AG04450 (cell line): ENCODE measurements around the gene KRTAP1-5. TPM values are rescaled to one million over a fixed set of nuclear protein-coding genes. Genes with fewer than 3 reads are reported as not detected.

ENCODE experiments used
- CTCF ChIA-PET: fragments of 300-600, 350-600 bp; formaldehyde crosslinking; extraction: SDS; loops from one replicate; lab custom pipeline; 2022; ENCODE audit warnings: antibody characterized with exemption, inconsistent platforms; lab: Charles Lee
- POLR2A ChIA-PET: fragments of 350-600 bp; formaldehyde crosslinking; extraction: SDS; loops from one replicate; lab custom pipeline; 2021; ENCODE audit warnings: antibody characterized with exemption, inconsistent platforms; lab: Yijun Ruan, JAX
- DNase-seq: peaks from one replicate; pipeline ENCODE4 v3.0.0-alpha.2; 2011; ENCODE audit warnings: low read depth, low spot score
- H3K27ac ChIP-seq: one replicate; pipeline ENCODE4 v1.5.1; 2012; ENCODE audit warnings: low read depth, low read length, control low read depth
- H3K27me3 ChIP-seq: one replicate; pipeline ENCODE4 v1.6.0; 2012; ENCODE audit warnings: low read length; ENCODE audit not compliant: control insufficient read depth, insufficient read depth
- H3K4me3 ChIP-seq: 2 replicates; pipeline ENCODE4 v1.5.1; 2011; ENCODE audit warnings: mild to moderate bottlenecking, low read depth, low read length, control low read depth
- H3K9me3 ChIP-seq: 2 replicates; pipeline ENCODE4 v1.5.1; 2012; ENCODE audit warnings: low read length; ENCODE audit not compliant: control insufficient read depth, insufficient read depth
- polyA plus RNA-seq: library from polyadenylated mRNA; depleted of rRNA; stranded (reverse); fragments of >200 nt; gene quantifications from 2 replicates; pipeline ENCODE4 v1.2.3, GENCODE V29; 2011
- TF ChIP-seq, protein P1 (sequence below): IDR thresholded peaks from 2 replicates; pipeline ENCODE4 v1.5.1; 2011; ENCODE audit warnings: low read depth, low read length, control low read depth, inconsistent platforms

KRTAP1-5 gene
- polyA plus RNA-seq, 1 experiment, result 16.9 TPM

DNA sequence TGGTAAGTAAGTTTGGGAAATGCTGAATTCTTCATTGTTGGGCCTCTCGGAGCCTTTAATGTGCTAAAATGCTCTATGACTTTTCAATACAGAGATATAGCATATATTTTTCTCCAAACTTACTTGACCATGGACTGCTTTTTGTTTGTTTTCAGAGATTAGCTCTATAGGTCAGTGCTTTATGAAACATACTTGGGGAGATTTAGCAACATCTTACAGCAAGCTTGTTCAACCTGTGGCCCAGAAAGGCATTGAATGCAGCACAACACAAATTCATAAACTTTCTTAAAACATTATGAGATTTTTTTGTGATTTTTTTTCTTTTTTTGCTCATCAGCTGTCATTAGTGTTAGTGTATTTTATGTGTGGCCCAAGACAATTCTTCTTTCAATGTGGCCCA, 17.1 kb downstream of the KRTAP1-5 start:
- POLR2A ChIA-PET, result interaction anchor here (0.8 kb wide), 1 partner anchor 97 kb away, joined by 3 read pairs; no protein-coding TSS in a partner anchor
- Histone ChIP-seq H3K4me3 (no peak overlapping the region), H3K9me3 (no peaks in the 10 kb centered on the region), H3K27ac (no peak overlapping the region), H3K27me3 (no peaks in the 10 kb centered on the region)
- DNase-seq, result no peak
- TF ChIP-seq, protein P1, sequence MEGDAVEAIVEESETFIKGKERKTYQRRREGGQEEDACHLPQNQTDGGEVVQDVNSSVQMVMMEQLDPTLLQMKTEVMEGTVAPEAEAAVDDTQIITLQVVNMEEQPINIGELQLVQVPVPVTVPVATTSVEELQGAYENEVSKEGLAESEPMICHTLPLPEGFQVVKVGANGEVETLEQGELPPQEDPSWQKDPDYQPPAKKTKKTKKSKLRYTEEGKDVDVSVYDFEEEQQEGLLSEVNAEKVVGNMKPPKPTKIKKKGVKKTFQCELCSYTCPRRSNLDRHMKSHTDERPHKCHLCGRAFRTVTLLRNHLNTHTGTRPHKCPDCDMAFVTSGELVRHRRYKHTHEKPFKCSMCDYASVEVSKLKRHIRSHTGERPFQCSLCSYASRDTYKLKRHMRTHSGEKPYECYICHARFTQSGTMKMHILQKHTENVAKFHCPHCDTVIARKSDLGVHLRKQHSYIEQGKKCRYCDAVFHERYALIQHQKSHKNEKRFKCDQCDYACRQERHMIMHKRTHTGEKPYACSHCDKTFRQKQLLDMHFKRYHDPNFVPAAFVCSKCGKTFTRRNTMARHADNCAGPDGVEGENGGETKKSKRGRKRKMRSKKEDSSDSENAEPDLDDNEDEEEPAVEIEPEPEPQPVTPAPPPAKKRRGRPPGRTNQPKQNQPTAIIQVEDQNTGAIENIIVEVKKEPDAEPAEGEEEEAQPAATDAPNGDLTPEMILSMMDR, result no peak
- CTCF ChIA-PET, result no interaction called here

DNA sequence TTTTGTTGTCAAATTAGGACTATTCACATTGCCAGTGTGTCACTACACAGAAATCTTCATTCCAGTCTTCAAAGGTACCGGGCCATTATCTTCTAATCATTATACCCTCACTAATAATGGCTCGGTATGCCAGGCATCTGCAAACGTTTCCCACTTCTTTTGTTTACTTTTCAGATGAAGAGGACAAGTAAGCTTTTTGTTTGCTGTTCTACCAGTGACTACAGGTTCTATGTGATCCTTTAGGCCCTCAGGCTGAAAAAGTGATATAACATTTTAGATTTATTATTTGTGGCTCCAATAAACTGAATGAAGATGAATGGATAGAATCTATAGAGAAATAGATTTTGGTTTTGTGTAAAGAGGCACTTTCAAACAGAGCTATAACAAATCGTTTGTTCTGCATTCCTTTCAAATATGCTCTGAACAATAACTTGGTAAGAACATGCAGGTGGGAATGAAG, 17.7 kb downstream of the KRTAP1-5 start:
- no peak overlapping the region for H3K4me3 ChIP-seq
- H3K9me3 ChIP-seq, result no peaks in the 10 kb centered on the region
- ChIA-PET POLR2A (interaction anchor here (0.8 kb wide), 1 partner anchor 96 kb away, joined by 3 read pairs; no protein-coding TSS in a partner anchor), CTCF (no interaction called here)
- H3K27ac ChIP-seq, result no peak overlapping the region
- TF ChIP-seq, protein P1, result no peak
- H3K27me3 ChIP-seq, result no peaks in the 10 kb centered on the region
- no peak for DNase-seq

DNA sequence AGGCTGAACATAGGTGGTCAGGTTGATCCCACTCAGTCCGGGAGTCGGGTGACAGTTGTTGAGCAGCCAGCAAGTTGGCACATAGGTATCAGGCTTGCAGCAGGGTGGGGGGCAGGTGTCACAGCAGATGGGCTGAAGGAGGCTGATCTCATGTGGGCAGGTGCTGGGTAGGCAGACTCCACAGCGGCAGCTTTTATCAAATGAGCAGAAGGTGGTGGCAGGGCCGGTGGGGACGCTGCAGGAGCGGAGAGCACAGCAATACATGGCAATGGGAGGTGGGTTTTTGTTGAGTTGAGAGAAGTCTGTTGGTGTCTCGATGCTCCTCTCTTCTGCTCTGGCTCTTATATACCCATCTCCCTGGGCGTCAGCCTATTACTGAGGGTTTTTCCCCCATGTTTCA, 18.2 kb downstream of the KRTAP1-5 start, which contains the start of gene KRTAP3-1:
Gene KRTAP3-1, minus strand, starts transcription at position 318 of the 400 bp plus-strand sequence. Its CDS starts 54 bp downstream, at position 264.
- no peak for DNase-seq
- POLR2A ChIA-PET, result no interaction called here
- CTCF ChIA-PET, result interaction anchor here (0.5 to 0.8 kb wide), 2 partner anchors 28 to 640 kb away, joined by 3 to 6 read pairs; no protein-coding TSS in a partner anchor
- TF ChIP-seq, protein P1, result no peak
- no peaks in the 10 kb centered on the region for H3K9me3 ChIP-seq
- no peak within 1 kb of the TSS for H3K4me3 ChIP-seq
- H3K27ac ChIP-seq, result no peak within 1 kb of the TSS
- H3K27me3 ChIP-seq, result no peaks in the 10 kb centered on the region

DNA sequence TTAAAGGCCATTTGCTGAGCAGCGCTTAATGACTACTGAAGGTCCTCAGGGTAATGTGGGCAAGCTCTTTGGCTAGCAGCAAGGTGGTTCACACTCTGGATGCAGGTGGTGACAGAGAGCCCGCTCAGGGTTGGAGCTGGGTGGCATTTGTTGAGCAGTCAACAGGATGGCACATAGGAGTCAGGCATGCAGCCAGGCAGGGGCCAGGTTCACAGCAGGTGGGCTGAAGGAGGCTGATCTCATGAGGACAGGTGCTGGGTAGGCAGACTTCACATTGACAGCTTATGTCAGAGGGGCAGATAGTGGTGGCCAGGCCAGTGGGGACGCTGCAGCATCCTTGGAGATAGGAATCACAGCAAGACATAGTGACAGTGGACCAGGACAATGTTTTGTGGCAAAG, 22.6 kb downstream of the KRTAP1-5 start:
- TF ChIP-seq, protein P1, result no peak
- H3K4me3 ChIP-seq, result no peak overlapping the region
- H3K27ac ChIP-seq, result no peak overlapping the region
- DNase-seq, result no peak
- ChIA-PET CTCF (no interaction called here), POLR2A (no interaction called here)
- no peaks in the 10 kb centered on the region for H3K9me3 ChIP-seq
- no peaks in the 10 kb centered on the region for H3K27me3 ChIP-seq

DNA sequence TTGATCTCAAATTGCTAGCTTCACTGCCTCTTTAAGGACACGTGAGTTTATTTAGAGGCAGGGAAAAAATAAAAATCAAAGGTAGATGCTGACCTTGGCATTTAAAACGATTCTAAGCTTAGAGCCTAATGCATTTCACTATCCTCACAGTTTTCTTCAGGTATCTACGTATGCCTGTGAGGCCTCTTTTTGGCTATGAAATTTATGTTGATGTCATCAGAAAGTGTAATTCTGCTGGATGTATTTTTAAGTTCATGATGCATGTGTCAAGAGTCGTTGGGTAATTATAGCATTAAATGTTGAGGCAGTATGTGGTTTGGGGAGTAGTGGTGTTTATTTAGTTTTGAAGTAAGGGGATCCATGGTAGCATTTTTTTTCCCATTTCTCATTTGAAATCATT, 23.1 kb downstream of the KRTAP1-5 start:
- no peak overlapping the region for H3K4me3 ChIP-seq
- POLR2A ChIA-PET, result no interaction called here
- H3K27me3 ChIP-seq, result no peaks in the 10 kb centered on the region
- DNase-seq, result no peak
- no peak overlapping the region for H3K27ac ChIP-seq
- TF ChIP-seq, protein P1, result no peak
- no peaks in the 10 kb centered on the region for H3K9me3 ChIP-seq
- CTCF ChIA-PET, result no interaction called here
